Caki2 (cell line): Measurements from ENCODE around the gene FAM131B. TPM values are rescaled to one million over a fixed set of nuclear protein-coding genes. Genes with fewer than 3 reads are reported as not detected.

Experiments
- DNase-seq: peaks from one replicate; pipeline ENCODE4 v3.0.0-alpha.2; 2015; ENCODE audit warnings: low read depth
- in situ Hi-C: cut with HindIII; loops from 2 replicates; pipeline ENCODE4 v1.10.0; 2016; ENCODE audit warnings: low sequenced_read_pairs, low pct_unique_long_range_greater_than_20kb, mixed read lengths
- total RNA-seq: library from RNA; depleted of rRNA; stranded (reverse); fragments of >200 nt; shearing (Covaris generic); gene quantifications from 2 replicates; pipeline ENCODE4 v1.2.3, GENCODE V29; 2014; ENCODE audit warnings: low replicate concordance

Gene FAM131B
- total RNA-seq, 1 experiment from 2014 or later: 0.03 TPM

DNA sequence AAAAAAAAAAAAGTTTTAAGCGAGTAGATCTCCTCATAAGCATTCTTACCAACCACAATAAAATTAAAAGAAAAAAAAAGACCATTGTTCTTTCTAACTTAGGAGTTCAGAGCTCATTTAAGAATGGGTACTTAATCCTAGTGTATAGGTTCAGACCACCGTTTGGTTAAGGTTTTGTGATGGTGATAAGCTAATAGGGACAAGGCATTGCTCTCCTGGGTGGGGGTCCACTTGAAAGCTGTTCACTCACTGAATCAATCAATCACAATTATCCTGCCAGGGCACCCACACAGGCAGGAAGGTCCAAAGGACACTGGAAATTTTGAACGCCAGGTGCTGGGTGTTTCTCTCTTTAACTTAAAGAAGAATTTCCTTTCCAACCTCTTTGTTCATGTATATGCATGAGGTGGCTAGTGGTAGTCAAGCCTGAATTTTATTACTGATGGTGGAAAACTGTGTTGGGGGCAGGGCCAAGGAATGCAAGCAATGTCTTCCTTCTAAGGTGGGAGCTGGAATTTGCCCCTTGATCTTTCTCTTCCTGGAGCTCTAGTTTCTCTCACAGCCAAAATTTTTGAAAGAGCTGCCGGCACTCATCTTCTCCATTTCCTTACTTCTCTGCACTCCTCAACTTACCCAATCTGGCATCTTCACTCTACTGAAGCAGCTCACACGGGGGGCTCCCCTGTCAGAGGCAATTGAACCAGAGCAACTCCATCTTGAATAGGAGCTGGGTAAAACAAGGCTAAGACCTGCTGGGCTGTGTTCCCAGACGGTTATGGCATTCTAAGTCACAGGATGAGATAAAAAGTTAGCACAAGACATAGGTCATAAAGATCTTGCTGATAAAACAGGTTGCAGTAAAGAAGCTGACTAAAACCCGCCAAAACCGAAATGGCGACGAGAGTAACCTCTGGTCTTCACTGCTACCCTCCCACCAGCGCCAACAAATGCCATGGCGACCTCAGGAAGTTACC is 7.5 kb upstream of the FAM131B start:
- in situ Hi-C loops: no loop called here
- no peak for DNase-seq

DNA sequence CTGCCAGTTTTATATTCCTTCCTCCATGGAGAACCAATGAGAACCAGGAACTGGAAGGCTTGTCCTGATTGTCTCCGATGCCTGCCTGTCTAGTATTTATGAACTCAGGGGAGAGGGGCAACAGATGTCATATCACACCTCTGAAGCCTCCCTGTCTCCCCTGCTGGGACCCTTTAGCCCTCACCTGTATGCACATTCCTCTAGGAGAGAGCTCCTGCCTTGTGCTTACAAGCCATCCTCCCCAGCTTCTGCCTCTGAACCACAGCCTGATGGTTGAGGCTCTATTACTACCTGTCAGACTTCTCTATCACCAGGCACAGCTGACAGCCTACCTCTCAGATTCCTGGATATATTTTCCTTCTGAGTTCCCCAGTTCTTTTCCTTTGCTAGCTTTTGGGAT is 5.9 kb upstream of the FAM131B start:
- in situ Hi-C loops: no loop called here

DNA sequence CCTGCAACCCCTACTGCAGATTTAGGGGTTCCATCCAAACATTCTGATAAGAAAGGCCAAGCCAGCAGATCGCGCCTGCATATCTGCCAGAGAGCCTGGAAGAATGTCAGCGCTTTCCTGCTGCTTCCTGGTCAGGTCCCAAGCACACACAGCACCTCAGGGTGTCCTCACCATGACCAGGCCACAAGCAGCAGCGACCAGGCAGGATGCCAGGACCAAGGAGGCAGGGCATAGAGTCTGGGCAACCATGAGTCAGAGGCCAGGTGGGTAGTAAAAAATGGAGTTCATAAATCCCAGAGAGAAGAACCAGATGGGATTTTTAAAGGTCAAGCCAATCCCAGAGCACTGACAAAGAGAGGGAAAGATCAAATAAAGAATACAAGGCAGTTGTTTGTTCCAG is 5.5 kb upstream of the FAM131B start:
- in situ Hi-C loops: no loop called here

More for the DNA sequence above, 5.9 kb upstream of the FAM131B start:
- DNase-seq: no peak

DNA sequence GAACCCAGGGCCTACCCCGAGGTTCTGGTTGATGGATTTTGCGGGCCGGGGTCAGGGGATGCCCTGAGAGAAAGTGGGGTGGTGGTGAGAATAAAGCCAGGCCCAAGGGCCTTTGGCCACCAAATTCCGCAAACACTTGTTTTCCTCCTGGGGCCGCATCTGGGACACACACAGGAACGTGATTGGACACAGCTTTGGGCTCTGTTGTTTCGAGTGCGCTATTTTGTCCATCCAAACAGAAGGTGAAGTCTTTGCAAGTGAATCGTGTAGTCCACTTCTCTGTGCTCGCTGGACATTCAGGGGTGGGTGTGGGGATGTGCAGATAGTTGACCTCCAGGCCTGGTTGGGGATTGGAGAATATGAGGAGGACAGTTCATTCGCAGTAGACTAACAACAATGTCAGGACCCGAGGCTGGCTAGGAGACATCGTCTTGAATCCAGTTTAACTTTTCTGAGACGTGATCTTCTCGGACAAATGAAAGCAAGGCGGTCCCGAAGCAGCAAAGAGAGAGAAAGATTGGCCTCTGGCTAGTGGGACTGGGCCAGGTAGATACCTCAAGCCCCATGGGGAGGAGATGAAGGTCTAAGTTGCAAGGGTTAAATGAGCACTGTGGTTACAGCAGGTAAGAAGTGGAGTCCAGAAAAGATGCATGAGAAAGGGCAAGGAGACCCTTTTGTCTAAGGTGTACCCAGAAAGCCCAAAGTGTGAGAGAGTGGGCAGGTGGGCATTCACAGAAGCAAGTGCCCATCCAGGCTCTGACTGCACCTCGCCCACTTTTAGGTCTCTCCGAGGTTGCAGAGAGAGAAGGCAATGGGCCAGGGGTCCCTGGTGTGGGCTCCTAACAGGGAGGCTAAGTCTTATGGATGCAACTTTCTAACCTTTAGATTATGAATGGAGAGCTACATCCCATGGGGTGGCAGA is 764 bp upstream of the FAM131B start:
- DNase-seq: no peak
- in situ Hi-C loops: no loop called here

More for the DNA sequence above, 5.5 kb upstream of the FAM131B start:
- peak; percentile 44 for DNase-seq

DNA sequence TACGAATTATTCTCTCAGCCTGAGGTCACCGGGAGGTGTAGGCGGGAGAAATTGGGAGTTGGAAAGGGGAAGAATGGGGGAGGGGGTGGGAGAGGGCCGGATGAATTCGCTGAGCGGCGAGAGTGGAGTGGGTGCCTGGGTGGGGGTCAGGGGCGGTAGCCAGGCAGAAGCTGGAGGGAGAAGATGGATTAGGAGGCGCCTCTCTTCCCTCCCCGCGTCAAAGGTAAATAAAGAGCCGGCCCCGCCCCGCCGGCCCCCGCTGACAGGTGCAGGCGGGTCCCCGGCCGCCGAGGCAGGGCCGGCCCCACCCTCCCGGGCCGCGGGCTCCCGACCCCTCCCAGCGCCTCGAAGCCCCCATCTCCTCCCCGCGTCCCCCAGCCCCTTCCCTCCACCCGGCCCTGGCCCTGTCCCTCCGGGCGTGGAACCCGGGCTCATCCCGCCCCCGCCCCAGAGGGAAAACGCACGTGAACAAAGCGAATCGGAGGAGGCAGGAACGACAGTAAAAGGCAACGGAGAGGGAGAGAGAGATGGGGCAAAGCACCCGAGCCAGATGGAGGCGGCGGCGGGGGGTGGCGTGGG is 872 bp downstream of the FAM131B start:
- in situ Hi-C loops: no loop called here
- no peak for DNase-seq

DNA sequence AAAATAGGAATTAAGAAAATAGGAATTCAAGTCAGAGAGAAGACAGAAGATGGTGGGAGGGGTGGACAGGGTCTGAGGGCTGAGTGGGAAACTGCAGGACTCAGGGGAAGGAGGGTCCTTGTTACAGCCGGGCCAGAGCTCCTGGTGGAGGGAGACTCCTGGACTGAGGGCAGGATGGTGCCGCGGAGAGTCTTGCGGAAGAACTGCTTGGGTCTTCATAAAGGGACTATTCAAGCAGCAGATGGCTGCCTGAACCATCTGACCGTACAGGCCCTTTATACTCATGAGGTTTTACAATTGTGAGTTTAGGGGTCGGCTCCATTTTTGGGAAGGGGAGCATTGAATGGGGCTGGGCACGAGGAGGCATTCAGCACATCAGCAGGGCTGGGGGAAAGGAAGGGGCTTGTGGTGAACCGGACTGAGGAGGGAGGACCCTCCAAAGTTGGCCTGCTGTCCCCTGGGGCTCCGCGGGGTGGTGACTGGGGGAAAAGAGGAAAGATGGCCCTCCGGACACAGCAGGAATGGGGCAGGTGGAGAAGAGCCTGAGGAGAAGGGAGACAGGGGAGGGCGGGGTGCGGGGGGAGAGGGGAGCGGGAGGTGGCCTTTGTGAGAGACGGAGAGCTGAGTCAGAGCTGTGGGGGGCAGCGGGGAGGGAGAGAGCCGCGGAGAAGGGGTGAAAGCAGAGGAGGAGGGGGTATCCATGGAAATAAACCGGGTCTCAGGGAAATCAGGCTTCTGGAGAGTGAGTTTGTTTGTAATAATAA is 1.5 kb downstream of the FAM131B start:
- in situ Hi-C loops: no loop called here
- no peak for DNase-seq

DNA sequence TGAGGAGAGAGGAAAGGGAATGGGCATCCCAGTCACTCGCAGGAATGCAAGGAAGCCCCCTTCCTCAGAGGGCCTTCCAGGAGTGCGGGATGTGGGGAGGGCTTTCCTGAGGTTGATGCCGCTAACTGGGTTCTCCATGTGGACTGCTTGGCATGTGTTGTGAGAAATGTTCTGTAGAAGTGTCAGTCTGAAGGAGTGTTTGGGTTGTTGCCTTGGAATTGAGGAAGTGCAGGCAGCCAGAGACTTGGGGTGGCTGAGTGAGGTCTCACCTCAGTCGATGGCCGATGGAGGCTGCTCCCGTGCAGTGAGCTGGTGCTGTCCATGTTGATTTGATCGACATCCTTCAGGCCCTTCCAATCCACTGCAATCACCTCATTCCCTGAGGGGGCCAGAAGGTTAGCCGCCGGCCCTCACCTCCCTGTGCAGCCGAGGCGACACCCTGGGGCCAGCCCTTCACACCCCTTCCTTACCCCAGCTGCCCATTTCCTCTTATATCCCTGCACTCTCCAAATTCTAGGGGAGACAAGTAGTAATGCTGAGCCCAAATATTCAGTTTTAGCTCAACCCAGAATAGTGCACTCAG is 2.7 kb downstream of the FAM131B start:
- DNase-seq: no peak
- in situ Hi-C loops: no loop called here

DNA sequence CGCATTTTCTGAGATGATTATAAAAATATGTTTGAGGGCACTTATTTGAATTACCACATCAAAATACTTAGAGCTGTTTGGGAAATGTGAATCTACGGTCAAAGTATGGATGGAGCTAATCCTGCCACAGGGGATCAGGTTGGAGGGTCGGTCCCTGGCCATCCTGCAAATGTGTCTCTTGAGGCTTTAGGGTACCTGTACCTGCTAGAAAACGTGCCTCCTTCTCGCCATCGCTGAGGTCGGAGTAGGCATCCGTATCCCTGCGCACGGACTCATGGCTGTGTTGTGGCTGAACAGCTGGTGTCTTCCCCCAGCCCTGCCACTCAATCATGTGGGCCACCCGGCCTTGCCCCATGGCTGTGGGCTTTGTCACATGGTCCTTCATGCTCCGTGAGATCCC is 3.9 kb downstream of the FAM131B start:
- no peak for DNase-seq
- in situ Hi-C loops: no loop called here

DNA sequence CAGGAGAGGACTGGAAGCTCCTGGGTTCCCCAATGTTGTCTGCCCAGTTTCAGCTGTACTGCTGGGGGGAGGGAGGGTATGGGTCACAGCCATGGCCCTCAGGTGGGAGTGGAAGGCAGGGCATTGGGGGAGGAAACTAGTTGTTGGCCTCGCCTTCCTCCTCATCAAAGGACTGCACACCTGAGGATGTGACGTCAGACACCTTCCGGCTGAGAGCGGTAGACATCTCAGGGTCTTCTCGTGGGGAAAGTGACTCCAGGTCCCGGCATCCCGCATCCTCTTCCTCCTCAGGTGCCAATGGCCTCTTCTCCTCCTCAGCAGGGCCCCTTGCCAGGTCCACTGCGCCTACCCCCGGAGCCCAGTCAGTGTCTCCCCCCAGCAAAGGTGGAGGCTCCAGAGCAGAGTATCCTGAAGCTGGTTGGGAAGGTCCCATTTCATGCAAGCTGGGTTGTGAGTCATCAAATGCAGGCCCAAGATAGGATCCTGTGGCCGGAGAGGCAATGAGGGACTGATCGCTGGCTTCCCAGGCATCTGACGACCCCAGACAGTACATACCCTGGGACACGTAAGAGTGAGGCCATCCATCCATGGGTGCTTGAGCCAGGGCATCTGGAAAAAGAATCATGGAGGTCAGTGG is 6.0 kb downstream of the FAM131B start:
- in situ Hi-C loops: no loop called here
- DNase-seq: no peak

DNA sequence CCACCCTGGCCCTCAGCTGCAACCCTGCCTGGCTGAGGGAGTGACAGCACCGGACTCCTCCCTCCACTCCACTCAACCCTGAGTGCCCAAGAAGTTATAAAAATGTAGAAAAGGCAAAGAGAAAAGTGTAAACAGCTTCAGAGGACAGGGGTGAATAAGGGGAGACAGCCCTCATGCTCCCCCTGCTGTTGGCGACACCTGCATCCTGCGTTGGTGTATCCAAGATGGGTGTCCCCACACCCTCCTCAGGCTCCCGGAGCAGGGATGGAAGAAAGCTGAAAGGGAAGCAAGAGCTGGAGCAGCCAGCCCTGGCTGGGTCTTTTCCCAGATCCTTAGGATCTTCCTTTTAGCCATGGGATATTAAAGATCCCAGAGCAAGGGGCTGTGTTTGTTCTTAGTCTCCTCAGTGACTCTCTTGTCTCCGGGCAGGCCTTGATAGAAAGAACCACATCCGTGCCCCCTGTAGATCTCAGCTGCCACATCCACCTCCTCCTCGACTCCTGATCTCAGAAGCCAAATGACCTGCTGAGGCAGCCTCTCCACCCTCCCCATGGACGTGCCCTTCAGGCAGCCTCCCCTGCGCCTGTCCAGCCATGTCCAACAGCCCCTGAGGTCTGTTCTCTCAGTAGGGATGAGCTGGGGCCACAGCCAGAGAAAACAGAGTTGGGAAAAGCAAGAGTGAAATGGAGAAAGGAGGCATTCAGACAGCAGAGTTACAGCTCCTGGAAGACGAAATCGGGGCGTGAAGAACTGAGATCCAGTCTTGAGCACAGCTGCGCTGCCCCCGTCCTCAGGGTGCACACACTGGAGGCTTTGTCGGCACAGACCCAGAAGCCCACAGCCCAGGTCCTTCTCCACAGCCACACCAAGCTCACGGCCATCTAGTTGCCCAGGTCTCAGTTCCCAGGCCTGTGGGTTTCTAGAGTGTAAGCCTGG is 6.8 kb downstream of the FAM131B start:
- in situ Hi-C loops: no loop called here
- no peak for DNase-seq

DNA sequence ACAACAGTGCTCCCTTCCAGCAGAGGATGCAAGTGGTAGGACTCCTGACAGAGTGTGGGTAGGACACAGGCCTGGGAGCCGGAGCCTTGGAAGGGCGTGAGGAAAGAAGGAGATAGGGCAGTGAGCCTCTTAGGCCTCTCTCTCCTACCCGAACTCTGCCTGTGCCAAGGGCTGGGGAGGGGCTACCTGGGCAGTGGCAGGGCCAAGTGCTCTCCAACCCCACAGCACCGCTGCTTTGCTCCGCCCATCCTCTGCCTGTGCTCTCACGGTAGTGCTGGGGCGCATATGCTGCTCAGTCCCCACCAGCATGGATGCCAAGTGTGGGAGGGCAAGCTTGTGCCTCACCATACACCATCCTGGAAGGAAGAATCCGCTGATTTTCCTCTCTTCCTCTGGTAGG is 7.5 kb downstream of the FAM131B start:
- in situ Hi-C loops: no loop called here

DNA sequence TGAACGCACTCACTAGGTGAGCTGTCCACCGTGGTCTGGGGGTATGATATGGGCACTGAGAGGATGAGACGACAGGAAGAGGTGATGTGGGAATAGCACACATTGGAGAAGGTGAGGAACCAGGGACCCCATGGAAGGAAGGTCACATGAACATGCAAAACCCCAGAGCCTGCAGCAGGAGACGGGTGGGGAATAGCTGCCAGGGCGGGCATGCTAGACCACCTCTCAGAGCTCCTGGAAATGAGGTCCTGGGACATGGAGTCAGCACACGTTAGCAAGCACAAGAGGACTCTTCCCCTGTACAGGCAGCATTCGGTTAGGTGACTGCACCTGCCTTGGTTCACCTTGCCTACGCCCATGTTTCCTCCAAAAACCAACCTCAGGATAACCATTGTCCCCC is 8.1 kb downstream of the FAM131B start:
- in situ Hi-C loops: no loop called here
- DNase-seq: no peak

More for the DNA sequence above, 7.5 kb downstream of the FAM131B start:
- DNase-seq: no peak

DNA sequence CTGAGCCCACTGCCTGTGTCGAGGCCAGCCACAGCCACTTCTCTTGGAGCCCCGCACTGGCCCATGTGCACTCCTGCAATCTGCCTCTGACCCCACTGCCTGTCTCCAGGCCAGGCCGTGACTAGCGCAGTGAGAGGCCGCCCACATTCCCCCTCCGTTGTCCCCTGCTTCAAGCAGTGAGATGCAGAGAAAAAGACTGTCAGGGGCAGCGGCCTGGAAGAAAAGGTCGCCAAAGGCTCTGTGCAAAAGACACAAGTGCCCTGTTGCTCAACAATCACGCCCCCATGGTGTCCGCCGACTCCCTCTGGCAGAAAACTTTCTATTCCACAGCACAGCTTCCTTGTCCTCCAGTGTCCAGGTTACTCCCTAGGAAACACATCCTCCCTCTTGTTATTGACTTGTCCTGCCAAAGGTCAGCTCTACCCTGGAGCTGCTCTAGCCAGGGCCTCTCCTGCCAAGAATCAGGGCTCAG is 9.9 kb downstream of the FAM131B start:
- DNase-seq: no peak
- in situ Hi-C loops: no loop called here

DNA sequence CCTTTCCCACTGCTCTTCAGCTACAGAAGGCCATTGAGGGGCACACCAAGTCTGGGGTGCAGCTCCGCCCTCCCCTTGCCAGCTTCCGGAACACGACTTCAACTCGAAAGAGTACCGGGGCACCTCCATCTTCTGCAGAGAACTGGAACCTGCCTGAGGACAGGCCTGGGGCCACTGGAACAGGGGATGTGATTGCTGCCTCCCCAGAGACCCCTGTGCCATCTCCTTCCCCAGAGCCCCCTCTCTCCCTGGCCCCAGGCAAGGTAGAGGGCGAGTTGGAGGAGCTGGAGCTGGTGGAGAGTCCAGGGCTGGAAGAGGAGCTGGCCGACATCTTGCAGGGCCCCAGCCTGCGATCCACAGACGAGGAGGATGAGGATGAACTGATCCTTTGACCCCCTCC is 10.9 kb downstream of the FAM131B start:
- no peak for DNase-seq
- in situ Hi-C loops: no loop called here

DNA sequence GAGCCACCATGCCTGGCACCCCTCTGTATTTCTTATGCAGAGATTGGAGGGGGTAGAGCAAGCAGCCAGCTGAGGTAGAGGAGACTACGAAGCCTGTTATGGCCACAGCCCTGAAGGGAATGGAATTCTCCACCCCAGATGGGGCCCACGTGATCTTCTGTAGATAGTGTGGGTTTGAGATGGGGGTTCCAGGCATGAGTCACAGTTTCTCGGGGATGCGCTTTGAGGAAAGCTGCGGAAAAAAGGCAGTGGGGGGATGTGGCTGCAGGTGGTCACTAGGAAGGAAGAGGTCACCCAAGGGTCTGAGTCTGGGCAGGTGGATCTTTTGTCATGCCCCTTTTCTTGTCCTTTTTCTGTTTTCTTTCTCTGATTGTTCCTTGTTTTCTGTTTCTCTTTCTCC is 11.5 kb downstream of the FAM131B start:
- no peak for DNase-seq
- in situ Hi-C loops: no loop called here

DNA sequence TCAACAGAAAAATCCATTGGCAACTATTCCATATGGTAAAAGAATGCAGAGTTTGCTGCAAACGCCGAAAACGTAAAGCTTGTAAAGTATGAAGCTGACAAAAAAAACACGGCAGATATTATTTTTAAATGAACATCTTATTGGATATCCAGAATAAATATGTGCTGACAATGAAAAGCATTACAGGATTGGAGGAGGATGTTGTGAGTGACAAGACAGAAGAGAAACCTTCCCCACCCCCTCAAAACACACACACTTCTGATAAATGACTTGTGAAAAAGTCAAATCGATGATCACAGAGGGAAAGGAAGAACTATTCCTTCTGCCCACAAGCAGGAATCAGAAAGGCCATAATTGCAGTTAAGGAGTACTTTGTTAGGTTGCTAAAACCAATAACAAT is 14.6 kb downstream of the FAM131B start:
- in situ Hi-C loops: no loop called here
- DNase-seq: no peak
